SJCRH30 (cell line): Measurements from ENCODE around the gene KCNIP3. TPM values are rescaled to one million over a fixed set of nuclear protein-coding genes. Genes with fewer than 3 reads are reported as not detected.
"Not testable (repeated sequence)": the region's sequence is repeated elsewhere in the genome, so short reads cannot be mapped to it uniquely, and the experiment has no call there.

ENCODE experiments used
- DNase-seq, 2 experiments: peaks; one replicate each; pipeline ENCODE4 v3.0.0-alpha.2; 2015 to 2020
- H3K27ac ChIP-seq: fragments of 250-450 bp; sonication (Bioruptor Pico); 2 replicates; pipeline ENCODE4 v1.5.1; 2020; ENCODE audit warnings: mild to moderate bottlenecking, moderate library complexity
- H3K27me3 ChIP-seq: fragments of 250-450 bp; sonication (Bioruptor Pico); 2 replicates; pipeline ENCODE4 v1.5.1; 2020; ENCODE audit warnings: mild to moderate bottlenecking, moderate library complexity
- H3K36me3 ChIP-seq: fragments of 250-450 bp; sonication (Bioruptor Pico); 2 replicates; pipeline ENCODE4 v1.5.1; 2020; ENCODE audit warnings: mild to moderate bottlenecking, moderate library complexity
- H3K4me1 ChIP-seq: fragments of 250-450 bp; sonication (Bioruptor Pico); 2 replicates; pipeline ENCODE4 v1.5.1; 2020; ENCODE audit warnings: mild to moderate bottlenecking, moderate library complexity
- H3K4me3 ChIP-seq: fragments of 250-450 bp; sonication (Bioruptor Pico); 2 replicates; pipeline ENCODE4 v1.5.1; 2020; ENCODE audit warnings: mild to moderate bottlenecking, moderate library complexity
- H3K9me3 ChIP-seq: fragments of 250-450 bp; sonication (Bioruptor Pico); replicated peaks from 2 replicates; pipeline ENCODE4 v1.5.1; 2020; ENCODE audit warnings: mild to moderate bottlenecking, moderate library complexity
- total RNA-seq: library from RNA; depleted of rRNA; stranded (reverse); fragments of >200 nt; shearing (Covaris generic); gene quantifications from 2 replicates; pipeline ENCODE4 v1.2.3, GENCODE V29; 2014

The KCNIP3 gene
- total RNA-seq, 1 experiment from 2014 or later = not detected

DNA sequence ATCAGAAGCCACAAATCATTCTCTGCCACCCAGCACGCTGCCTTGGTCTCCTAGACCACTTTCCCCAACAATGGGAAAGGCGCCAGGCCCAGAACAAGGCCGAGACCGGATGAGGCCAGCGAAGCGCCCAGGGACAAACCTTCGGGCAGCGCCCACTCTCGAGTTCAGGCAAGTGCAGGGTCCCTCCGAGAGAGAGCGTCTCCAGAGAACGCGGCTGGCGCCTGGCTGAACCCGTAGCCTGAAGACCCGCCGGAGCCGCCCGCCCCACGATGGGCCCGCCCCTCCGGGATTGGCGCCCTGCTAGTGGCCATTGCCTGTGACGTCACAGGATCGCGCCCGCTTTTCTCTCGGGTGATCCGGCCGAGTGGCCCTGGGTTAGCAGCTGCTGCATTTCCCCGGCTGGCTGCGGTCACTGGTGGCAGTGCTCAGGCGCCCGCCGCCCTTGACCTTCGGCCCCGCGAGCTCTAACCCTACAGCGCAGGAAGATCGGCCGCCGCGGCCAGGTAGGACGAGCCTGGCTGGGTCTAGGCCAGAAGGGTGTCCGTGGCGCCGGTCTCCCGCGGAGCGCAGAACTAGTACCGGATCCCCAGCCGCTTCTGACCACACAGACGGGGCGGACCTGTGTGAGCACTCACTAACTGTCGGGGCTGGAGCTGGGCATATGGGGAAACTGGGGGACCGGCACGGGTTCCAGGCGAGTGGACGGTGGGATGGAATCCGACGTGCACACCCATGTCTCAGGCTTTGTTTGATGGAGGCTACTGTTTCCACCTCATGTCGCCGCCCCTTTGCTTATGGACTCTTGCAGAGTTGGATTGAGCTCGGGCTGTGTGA is 105.4 kb downstream of the KCNIP3 start, which contains the start of gene FAHD2A:
TSS of gene FAHD2A (plus strand) at position 339 of the 834 bp plus-strand sequence. CDS start 2,851 bp downstream, outside the sequence.
- Histone ChIP-seq H3K36me3 (no peaks in the 10 kb centered on the region), H3K4me1 (no peaks in the 10 kb centered on the region), H3K9me3 (no peaks in the 10 kb centered on the region), H3K27ac (peak within 1 kb of the TSS; percentile 80), H3K27me3 (no peaks in the 10 kb centered on the region), H3K4me3 (peak within 1 kb of the TSS; percentile 97)
- DNase-seq = peak; percentile 97

DNA sequence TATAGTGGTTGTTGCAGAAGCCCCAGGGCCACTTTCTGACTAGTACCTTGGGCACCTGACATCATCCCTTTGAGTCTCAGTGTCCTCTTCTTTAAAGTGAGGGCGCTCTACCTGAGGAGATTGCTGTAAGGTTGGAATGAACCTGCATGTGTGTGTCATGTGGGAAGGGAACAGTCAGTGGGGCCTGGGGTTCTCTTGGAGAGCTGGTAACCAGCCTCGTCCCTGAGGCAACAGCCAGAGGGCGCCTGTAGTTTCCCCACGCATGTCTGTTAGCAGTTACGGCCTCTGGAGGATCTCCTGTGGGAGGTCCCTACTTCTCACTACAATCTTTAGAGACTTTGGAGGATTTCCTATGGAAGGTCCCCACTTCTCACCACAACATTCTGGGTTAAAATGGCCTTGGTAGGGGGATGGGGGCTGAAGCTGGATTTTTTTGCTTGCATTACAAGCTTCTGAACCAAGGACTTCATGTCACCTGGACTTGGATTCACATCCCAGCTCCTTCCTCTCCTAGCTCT is 106.1 kb downstream of the KCNIP3 start:
- Histone ChIP-seq H3K27ac (peak overlapping the region; percentile 80), H3K4me3 (peak overlapping the region; percentile 97)
- not testable (repeated sequence) for H3K9me3 ChIP-seq, H3K27me3 ChIP-seq, H3K4me1 ChIP-seq, H3K36me3 ChIP-seq
- peak; percentile 38 to 50 for DNase-seq

DNA sequence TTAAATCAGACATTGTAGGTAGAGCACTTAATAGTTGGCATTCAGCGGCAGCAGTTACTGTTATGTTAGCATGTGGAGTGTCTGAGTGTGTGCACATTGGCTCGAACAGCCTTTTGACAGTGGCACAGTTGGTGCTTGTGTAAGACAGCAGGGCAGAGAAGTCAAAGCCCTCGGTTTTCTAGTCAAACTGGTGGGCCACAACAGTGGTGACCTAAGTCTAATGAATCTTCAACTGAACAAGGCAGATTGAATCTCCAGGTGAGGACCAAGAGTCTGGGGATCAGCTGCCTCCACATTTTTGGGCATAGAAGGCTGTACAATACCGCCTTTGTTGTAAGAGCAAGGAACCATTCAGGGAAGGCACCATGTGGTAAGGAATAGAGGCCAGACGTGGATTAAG is 106.7 kb downstream of the KCNIP3 start:
- DNase-seq, H3K4me1 ChIP-seq, H3K27me3 ChIP-seq, H3K27ac ChIP-seq, H3K9me3 ChIP-seq, H3K36me3 ChIP-seq: not testable (repeated sequence)
- H3K4me3 ChIP-seq = peak overlapping the region; percentile 97

DNA sequence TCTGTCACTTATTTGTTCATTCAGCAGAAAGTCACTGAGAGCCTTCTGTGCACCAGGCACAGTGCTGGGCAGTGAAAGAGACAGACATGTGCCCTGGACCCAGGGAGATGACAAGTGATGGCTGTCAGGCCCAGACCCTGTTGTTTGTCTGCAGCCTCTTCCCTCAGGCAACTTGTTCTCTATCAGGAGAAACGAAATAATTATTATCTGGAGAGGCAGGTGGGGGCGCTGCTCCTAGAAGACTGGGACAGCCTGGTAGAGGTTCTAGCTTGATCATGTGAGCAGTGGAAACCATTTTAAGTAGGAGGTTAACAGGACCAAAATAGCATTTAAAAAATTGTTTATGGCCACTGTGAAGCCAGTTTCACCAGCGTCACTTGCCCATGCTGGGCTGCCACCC is 107.5 kb downstream of the KCNIP3 start:
- not testable (repeated sequence) for H3K4me1 ChIP-seq

DNA sequence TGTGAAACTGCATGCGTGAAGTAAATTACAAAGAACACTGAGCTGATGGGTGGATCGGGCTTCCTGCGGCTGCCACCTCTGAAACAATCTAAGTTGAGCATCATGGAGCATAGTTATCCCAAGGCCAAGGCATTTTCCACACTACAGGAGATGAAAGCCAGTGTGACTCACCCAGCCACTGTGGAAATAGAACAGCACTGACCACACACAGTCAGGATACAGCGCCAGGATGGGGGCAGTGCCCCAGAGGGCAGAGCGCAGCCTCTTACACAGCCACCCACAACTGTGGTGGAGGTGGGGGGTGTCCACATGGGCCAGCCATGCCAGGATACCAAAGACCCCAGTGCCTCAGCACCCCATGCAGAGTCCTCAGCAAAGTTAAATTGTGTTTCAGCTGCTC is 114.1 kb downstream of the KCNIP3 start:
- not testable (repeated sequence) for H3K4me3 ChIP-seq, H3K4me1 ChIP-seq, DNase-seq, H3K27ac ChIP-seq, H3K9me3 ChIP-seq, H3K27me3 ChIP-seq, H3K36me3 ChIP-seq

More for the DNA sequence above, 107.5 kb downstream of the KCNIP3 start:
- not testable (repeated sequence) for H3K27me3 ChIP-seq, H3K4me3 ChIP-seq, H3K36me3 ChIP-seq, H3K27ac ChIP-seq, DNase-seq, H3K9me3 ChIP-seq

DNA sequence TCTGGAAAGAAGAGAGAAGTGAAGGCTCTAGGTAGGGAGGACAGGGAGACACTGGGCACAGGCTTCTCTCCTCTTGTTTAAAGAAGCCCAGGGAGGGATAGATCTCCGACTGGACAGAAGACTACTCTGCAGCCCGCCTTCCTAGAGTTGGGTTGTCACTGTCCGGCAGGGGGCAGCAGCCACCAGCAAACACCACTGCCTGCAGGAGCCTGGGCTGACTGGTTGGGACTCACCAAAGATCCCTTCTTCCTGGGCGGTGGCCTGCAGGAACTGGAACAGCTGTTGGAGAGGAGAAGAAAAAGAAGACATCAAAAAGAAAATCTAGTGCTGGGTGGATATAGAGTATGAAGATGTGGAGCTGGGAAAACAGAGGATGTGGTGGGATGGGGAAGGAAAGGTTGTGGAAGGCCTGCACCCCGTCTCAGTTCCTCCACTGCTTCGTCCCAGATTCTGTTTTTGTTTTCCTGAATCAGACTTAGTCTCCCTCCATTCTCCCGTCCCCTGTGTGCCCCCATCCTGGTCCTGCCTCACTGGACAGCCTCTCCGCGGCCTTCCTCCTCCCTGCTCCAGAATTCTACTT is 117.0 kb downstream of the KCNIP3 start:
- not testable (repeated sequence) for H3K9me3 ChIP-seq, H3K4me1 ChIP-seq, H3K27me3 ChIP-seq, H3K4me3 ChIP-seq, H3K27ac ChIP-seq, H3K36me3 ChIP-seq
- peak; percentile 83 to 88 for DNase-seq

DNA sequence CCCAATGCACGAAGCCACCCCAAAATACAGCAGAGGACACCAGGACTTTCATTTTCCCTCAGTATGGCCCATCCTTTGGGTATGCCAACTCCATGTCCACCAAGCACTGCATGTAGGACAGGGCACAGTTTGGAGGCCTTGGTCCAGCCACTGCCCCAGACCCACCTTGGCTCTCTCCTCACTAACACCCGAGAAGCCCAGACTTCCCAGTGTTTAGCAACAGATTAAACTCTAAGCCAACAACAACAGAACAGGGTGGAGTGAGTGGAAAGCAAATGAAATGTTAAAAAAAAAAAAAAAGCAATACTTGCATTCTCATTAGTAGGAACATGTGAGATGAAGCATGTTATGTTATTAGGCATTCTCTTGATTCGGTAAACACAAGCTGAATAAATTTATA is 118.0 kb downstream of the KCNIP3 start:
- H3K4me1 ChIP-seq, H3K4me3 ChIP-seq, H3K9me3 ChIP-seq, H3K27ac ChIP-seq, H3K36me3 ChIP-seq, H3K27me3 ChIP-seq, DNase-seq: not testable (repeated sequence)

DNA sequence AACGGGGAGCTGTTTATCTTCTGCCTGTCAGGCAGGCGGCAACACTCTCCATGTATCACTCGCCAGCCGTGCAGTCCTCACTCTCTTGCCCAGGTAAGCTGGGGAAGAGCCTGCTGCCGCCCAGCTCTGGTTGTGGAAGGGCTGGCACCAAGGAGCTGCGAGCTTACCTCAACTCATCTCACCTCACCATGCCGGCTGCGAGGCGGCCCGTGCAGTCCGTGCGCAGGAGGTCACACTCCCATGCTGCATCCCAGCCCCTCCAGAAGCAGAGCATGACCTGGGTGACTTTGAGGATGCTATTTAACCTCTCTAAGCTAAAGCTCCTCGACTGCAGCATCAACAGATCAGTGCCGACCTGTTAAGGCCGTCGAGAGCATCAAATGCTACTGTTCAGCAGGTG is 118.4 kb downstream of the KCNIP3 start:
- H3K4me1 ChIP-seq, H3K4me3 ChIP-seq, H3K27ac ChIP-seq, DNase-seq, H3K36me3 ChIP-seq, H3K9me3 ChIP-seq, H3K27me3 ChIP-seq: not testable (repeated sequence)

DNA sequence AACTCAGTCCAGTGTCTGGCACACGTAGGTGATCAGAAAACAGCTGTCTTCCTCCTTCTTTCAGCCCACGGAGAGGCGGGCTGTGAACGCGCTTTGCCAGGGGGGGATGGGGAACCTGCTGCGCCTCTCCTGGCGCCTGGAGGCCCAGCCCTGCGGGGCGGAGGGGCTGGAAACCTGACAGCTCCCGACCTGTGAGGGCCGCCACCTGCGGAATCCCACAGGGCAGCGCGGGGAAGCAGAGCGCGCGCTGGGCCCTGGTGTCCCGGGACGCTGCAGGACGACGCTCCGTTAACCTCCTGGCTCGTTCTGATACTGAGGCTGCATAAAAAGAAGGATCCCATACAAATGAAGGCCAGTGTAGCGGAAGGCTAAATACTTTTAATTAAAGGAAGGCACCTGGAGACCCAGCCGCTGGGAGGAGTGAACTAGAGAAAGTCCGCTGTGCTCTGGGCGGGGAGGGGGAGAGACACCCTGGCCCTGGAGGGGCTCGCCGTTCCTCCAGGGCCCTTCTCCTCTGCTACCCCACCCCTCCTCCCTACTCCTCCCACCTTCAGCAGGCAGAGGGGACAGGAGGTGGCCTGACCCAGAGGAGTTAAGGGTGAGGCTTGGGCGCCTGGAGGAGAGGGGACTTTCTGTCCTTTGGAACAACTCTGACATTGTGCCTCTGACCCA is 130.2 kb downstream of the KCNIP3 start:
- not testable (repeated sequence) for H3K4me3 ChIP-seq, H3K36me3 ChIP-seq, H3K9me3 ChIP-seq, H3K27me3 ChIP-seq, H3K4me1 ChIP-seq, DNase-seq, H3K27ac ChIP-seq

DNA sequence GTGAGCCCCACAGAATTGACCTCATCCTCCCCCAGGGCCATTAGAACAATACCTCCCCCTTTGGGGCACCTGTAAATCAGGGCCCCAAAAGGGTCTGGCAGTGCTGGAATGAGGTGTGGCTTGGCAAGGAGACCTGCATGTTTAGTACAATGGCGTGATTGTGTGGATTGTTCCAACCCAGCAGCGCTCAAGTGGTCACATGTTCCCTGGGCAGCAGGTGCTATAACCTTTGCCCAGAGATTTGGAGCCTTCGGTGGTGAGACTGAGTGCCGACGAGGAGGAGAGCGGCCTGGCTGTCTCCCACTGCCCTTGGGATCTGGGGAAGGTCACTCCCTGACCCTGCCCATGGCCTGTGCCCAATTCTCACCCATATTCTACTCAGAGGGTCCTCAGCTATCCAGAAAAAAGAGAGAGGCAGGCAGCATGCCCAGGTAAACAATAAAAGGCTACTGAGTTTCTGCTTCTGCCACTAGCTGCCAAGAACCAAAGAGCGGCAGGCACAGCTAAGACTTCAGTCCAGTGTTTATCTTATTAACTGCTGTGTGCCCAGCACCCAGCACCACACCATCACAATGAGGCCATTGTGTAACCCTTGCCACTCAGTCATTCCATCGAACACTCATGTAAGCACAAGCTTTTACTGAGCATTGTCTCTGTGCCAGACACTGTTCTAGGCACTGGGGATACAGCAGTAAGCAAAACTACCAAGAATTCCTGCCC is 132.8 kb downstream of the KCNIP3 start:
- H3K27me3 ChIP-seq, H3K4me1 ChIP-seq, DNase-seq, H3K4me3 ChIP-seq, H3K9me3 ChIP-seq, H3K27ac ChIP-seq, H3K36me3 ChIP-seq: not testable (repeated sequence)

DNA sequence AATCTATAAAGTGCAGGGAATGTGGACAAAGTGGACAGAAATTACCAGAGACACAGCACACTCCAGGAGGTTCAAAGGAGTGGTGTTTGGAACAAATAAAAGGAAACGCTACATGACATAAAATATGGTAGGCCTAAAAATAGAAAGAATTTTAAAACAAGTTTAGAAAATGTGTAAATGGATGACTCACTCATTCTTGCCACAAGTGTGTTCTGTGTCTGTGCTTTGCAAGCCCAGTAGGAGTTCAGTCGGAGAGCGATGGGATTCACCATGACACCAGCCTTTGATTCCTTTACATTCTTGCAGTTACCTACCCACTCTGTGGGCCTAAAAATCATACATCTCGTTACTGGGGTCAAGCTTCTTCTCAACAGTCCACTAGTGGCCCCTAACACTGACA is 136.2 kb downstream of the KCNIP3 start:
- DNase-seq, H3K27ac ChIP-seq, H3K9me3 ChIP-seq, H3K4me1 ChIP-seq, H3K36me3 ChIP-seq, H3K27me3 ChIP-seq, H3K4me3 ChIP-seq: not testable (repeated sequence)

DNA sequence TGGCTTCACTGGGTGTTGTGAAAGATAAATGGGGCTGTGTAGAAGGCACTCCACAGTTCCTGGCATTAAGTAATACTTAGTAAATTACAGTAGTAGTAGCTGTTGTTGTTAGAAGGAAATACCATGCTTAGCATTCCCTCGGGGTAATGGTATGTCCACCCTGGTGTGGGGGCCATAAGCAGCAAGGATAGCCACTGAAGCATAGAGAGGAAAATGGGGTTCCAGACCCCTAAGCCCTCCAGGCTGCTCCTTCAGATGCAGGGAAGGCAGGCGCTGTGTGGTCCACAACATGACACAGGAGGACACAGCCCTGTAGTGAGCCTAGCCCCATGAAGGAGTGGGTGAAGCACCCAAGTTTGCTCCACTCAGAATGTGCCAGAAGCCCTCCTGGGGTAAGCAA is 136.8 kb downstream of the KCNIP3 start:
- H3K27ac ChIP-seq = not testable (repeated sequence)

DNA sequence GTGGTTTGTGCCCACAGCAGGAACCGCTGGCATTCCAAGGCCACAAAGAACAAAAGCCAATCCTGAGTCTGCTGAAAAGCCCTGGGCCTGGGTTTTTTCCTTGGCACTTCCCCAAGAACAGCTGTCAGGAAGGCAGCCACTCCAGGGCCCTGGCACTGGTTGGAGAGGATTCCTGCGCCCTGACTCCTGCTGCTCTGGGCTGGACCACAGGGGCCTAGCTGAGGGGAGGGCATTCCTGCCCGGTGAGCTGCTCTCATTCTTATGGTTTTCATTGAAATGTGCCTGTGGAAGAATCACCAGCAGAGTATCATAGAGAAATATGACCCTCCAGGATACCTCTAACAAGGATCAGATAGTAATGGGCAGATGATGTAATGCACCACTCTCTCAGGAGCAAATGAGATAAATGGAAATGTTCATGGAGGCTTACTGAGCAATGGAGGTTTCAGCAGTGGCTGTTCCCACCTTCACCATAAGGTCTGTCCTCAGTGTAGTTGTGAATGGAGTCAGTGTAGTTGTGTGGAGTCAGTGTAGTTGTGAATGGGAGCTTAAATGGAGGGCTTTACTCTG is 137.4 kb downstream of the KCNIP3 start:
- not testable (repeated sequence) for H3K4me1 ChIP-seq, H3K27ac ChIP-seq, H3K27me3 ChIP-seq, H3K4me3 ChIP-seq, H3K9me3 ChIP-seq, H3K36me3 ChIP-seq
- peak; percentile 30 to 84 for DNase-seq

More for the DNA sequence above, 136.8 kb downstream of the KCNIP3 start:
- not testable (repeated sequence) for H3K36me3 ChIP-seq, H3K27me3 ChIP-seq, H3K9me3 ChIP-seq, H3K4me3 ChIP-seq, DNase-seq, H3K4me1 ChIP-seq

DNA sequence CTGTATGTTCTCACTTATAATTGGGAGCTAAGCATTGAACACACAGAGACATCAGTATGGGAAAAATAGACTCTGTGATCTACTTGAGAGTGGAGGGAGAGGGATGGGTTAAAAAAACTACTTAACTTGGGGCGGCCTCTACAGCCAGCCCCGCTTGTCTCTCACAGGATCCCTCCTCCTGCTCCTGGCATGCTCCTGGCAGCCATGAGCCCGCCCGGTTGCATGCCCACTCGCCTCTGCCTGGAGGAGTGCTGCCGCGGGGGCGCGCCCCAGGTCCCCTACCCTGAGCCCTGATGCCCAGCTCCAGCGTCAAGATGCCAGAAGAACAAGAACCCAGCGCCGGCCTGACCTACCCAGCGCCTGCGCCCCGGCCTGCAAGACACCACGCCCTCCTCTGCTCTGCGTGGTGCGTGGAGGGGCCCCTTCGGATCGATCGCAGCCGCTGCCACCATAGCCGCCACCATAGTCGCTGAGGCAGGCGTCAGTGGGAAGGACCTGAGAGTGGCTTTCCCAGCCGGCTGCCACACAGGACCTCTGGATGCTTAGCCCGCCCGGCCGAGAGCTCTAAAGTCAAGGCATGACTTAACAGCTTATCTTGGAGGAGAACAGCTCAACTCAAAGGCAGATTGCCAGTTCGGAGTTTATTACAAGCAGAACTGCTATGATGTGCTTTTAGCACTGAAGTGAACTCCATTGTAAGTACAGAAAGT is 138.2 kb downstream of the KCNIP3 start:
- not testable (repeated sequence) for H3K4me1 ChIP-seq, H3K27ac ChIP-seq, H3K4me3 ChIP-seq, H3K27me3 ChIP-seq, H3K36me3 ChIP-seq, H3K9me3 ChIP-seq, DNase-seq
